PC-9 (cell line): Measurements from ENCODE around the gene TNFRSF12A. TPM values are rescaled to one million over a fixed set of nuclear protein-coding genes. Genes with fewer than 3 reads are reported as not detected.
A peak's percentile ranks its signal among the peaks of the same experiment; 100 is the strongest.

Experiments
- BruUV-seq: library from RNA; stranded (reverse); fragments of 400-500 nt; replicated peaks from 2 replicates; lab custom pipeline; 2021; lab: Mats Ljungman, UMichigan
- CTCF ChIA-PET: fragments of 300-600 bp; sonication (Branson Sonifier 250); formaldehyde crosslinking; loops from one replicate; lab custom pipeline; 2022; ENCODE audit warnings: antibody characterized with exemption; lab: Charles Lee
- POLR2A ChIA-PET: fragments of 300-600 bp; sonication (Branson Sonifier 250); formaldehyde crosslinking; loops from one replicate; lab custom pipeline; 2022; ENCODE audit warnings: antibody characterized with exemption; ENCODE audit not compliant: unreplicated experiment; lab: Charles Lee
- DNase-seq, 2 experiments: peaks; one replicate each; pipeline versions ENCODE4 v3.0.0 to v3.0.0-alpha.2; 2015 to 2022; ENCODE audit warnings: mixed read lengths in 1 of 2
- H2AFZ ChIP-seq: fragments of 200-600 bp; sonication (generic); 2 replicates; pipeline ENCODE4 v1.8.1; 2017; ENCODE audit warnings: antibody characterized with exemption
- H3F3A ChIP-seq: fragments of 200-600 bp; sonication (generic); 2 replicates; pipeline ENCODE4 v1.8.1; 2017; ENCODE audit warnings: antibody characterized with exemption, mild to moderate bottlenecking, low read depth; ENCODE audit not compliant: insufficient read depth
- H3K27ac ChIP-seq: fragments of 200-600 bp; sonication (generic); 2 replicates; pipeline ENCODE4 v1.6.1; 2016; ENCODE audit warnings: mixed run types
- H3K27me3 ChIP-seq: fragments of 200-600 bp; sonication (generic); 2 replicates; pipeline ENCODE4 v1.6.1; 2016; ENCODE audit warnings: low read depth, mixed run types; ENCODE audit not compliant: insufficient read depth
- H3K36me3 ChIP-seq: fragments of 200-600 bp; sonication (generic); 2 replicates; pipeline ENCODE4 v1.6.1; 2016; ENCODE audit warnings: low read depth, mixed run types
- H3K4me1 ChIP-seq: fragments of 200-600 bp; sonication (generic); replicated peaks from 2 replicates; pipeline ENCODE4 v1.6.1; 2016; ENCODE audit warnings: mixed run types; ENCODE audit not compliant: insufficient read depth
- H3K4me2 ChIP-seq: fragments of 200-600 bp; sonication (generic); 2 replicates; pipeline ENCODE4 v1.6.1; 2017; ENCODE audit warnings: mixed run types
- H3K4me3 ChIP-seq: fragments of 200-600 bp; sonication (generic); 2 replicates; pipeline ENCODE4 v1.6.1; 2016; ENCODE audit warnings: mixed run types
- H3K79me2 ChIP-seq: fragments of 200-600 bp; sonication (generic); 2 replicates; pipeline ENCODE4 v1.6.1; 2017; ENCODE audit warnings: low read depth, mixed run types
- H3K9me2 ChIP-seq: fragments of 200-600 bp; sonication (generic); 2 replicates; pipeline ENCODE4 v1.8.1; 2017; ENCODE audit warnings: mild to moderate bottlenecking; ENCODE audit not compliant: insufficient read depth
- H3K9me3 ChIP-seq: fragments of 200-600 bp; sonication (generic); 2 replicates; pipeline ENCODE4 v1.8.1; 2016; ENCODE audit warnings: low read depth; ENCODE audit not compliant: insufficient read depth
- H4K20me1 ChIP-seq: fragments of 200-600 bp; sonication (generic); 2 replicates; pipeline ENCODE4 v1.8.1; 2017; ENCODE audit not compliant: insufficient read depth
- EZH2 ChIP-seq: fragments of 200-600 bp; sonication (generic); IDR thresholded peaks from 2 replicates; pipeline ENCODE4 v1.8.0; 2017; ENCODE audit warnings: antibody characterized with exemption, low read depth
- intact Hi-C: fragments of 100-400 bp; cut with micrococcal nuclease; formaldehyde crosslinking; loops from one replicate; pipeline ENCODE4 v1.10.0; 2022; ENCODE audit not compliant: unreplicated experiment
- total RNA-seq: library from RNA; stranded (reverse); gene quantifications from 2 replicates; pipeline ENCODE4 v1.2.3, GENCODE V29; 2021
- TF ChIP-seq, protein P1 (sequence below): fragments of 200-600 bp; sonication (generic); conservative IDR thresholded peaks from 2 replicates; pipeline ENCODE4 v1.6.1; 2017; ENCODE audit warnings: mixed run types, antibody characterized with exemption, mild to moderate bottlenecking, moderate library complexity

TNFRSF12A gene
- total RNA-seq, 1 experiment from 2014 or later: 226 TPM

DNA sequence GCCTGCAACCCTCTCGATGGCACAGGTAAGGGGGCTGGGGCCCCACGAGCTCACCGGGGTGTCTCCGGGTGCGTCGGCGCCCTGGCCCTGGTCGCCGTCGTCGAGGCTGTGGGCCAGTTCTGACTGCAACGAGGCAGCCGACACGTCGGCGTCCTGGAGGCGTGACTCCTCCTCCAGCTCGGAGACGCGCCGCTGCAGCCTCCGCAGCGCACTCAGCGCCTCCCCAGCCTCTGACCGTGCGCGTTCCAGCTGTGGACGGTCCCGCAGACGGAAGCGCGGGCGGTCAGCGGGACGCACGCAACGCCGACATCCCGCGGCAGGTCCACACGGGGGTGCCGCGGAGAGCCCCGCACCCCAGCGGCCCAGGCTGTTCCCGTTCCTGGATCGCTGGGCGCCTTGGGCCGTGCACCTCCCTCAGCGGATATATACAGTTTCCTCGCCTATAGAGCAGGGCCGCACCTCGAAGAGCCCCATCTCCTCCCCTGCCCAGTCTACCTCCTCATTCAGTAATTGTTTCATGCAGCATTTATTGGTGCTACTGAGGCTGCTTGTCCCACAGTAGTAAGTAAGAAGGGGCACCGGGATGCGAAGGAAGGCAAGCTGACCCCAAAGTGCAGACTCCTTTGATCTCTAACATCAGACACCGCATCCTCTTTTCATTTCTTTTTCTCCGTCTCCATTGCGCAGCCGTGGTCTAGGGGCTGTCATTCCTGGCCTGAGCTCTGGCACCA is 9.5 kb downstream of the TNFRSF12A start:
- no peak overlapping the region for H2AFZ ChIP-seq
- BruUV-seq: no TSS peak
- peaks cover 54% of the 10 kb centered on the region for H3F3A ChIP-seq
- H3K27me3 ChIP-seq: no peaks in the 10 kb centered on the region
- peaks cover 30% of the 10 kb centered on the region for H3K4me1 ChIP-seq
- TF ChIP-seq EZH2: no peak
- TF ChIP-seq, protein P1, sequence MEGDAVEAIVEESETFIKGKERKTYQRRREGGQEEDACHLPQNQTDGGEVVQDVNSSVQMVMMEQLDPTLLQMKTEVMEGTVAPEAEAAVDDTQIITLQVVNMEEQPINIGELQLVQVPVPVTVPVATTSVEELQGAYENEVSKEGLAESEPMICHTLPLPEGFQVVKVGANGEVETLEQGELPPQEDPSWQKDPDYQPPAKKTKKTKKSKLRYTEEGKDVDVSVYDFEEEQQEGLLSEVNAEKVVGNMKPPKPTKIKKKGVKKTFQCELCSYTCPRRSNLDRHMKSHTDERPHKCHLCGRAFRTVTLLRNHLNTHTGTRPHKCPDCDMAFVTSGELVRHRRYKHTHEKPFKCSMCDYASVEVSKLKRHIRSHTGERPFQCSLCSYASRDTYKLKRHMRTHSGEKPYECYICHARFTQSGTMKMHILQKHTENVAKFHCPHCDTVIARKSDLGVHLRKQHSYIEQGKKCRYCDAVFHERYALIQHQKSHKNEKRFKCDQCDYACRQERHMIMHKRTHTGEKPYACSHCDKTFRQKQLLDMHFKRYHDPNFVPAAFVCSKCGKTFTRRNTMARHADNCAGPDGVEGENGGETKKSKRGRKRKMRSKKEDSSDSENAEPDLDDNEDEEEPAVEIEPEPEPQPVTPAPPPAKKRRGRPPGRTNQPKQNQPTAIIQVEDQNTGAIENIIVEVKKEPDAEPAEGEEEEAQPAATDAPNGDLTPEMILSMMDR: no peak
- no peaks in the 10 kb centered on the region for H3K9me3 ChIP-seq
- H3K27ac ChIP-seq: no peak overlapping the region
- intact Hi-C loops: no loop called here
- H3K4me3 ChIP-seq: no peak overlapping the region
- H3K79me2 ChIP-seq: peaks cover 8% of the 10 kb centered on the region
- H4K20me1 ChIP-seq: peaks cover 11% of the 10 kb centered on the region; the same call in 1 of the 2 replicates
- CTCF ChIA-PET: interaction anchor here (0.6 kb wide), 1 partner anchor 147 kb away, joined by 5 read pairs; the partner anchor contains the start of gene FLYWCH2
- no peaks in the 10 kb centered on the region for H3K9me2 ChIP-seq
- H3K36me3 ChIP-seq: 0 out of 2 replicates have a peak, but pooled peaks cover 2% of the 10 kb centered on the region
- no peak for DNase-seq
- POLR2A ChIA-PET: no interaction called here
- H3K4me2 ChIP-seq: no peak overlapping the region

DNA sequence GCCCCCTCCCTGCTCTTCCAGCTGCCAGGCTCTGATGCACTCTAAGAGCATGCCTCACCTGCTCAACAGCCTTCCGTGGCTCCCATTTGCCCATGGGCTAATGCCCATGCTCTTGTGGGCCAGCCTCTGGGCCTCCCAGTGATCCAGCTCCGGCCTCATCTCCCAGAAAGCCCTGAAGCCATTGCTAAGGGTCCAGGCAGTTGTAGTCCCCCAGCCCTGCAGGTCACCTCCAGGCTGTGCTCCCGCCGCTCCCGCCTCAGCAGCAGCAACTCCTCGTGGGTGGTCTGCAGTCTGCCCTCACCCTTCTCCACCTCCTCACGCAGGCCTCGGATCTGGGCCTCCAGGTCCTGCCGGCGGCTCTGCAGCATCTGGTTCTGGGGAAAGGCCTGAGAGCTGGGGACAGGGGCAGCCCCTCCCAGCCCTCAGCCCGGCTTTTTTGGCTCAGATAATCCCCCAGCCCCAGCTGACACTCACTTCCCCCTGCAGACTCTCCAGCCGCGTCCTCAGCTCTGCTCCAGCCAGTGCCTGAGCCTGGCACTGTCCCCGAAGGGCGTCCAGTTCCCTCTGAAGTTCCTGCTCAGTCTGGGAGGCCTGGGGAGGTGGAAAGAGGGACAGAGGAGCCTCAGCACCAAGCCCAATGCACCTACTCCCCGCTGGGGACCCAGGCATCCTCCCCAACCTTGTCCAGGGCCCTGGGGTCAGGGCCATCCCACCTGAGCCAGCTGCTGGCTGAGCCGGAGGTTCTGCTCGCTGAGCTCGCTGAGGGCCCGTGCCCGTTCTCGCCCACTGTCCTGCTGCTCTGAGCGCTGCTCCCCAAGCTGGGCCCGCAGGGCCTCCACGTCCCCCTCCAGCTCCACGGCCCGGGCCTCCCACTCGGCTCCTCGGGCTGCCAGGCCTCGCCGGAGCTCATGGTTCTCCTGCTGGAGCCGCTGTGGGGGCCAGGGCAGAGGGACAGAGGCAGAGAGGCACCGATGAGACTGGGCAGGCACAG is 10.3 kb downstream of the TNFRSF12A start:
- no TSS peak for BruUV-seq
- no peak for DNase-seq
- peak overlapping the region; percentile 65 for H3K4me2 ChIP-seq
- H2AFZ ChIP-seq: no peak overlapping the region
- H4K20me1 ChIP-seq: peaks cover 11% of the 10 kb centered on the region; the same call in 1 of the 2 replicates
- H3K9me3 ChIP-seq: no peaks in the 10 kb centered on the region
- peaks cover 8% of the 10 kb centered on the region for H3K79me2 ChIP-seq
- POLR2A ChIA-PET: interaction anchor here (0.6 kb wide), 1 partner anchor 8 kb away, joined by 4 read pairs; no protein-coding TSS in a partner anchor
- H3K27ac ChIP-seq: peak overlapping the region; percentile 9; the same call in 1 of the 2 replicates
- no peak for TF ChIP-seq EZH2
- TF ChIP-seq, protein P1: no peak
- no peaks in the 10 kb centered on the region for H3K9me2 ChIP-seq
- CTCF ChIA-PET: interaction anchor here (0.6 to 2.5 kb wide), 6 partner anchors 9 to 99 kb away, joined by 3 to 16 read pairs (median 8); partner anchors contain the start of gene CLDN9
- H3K27me3 ChIP-seq: no peaks in the 10 kb centered on the region
- peaks cover 52% of the 10 kb centered on the region for H3F3A ChIP-seq
- H3K4me1 ChIP-seq: peaks cover 30% of the 10 kb centered on the region
- intact Hi-C loops: loop anchor here (1.0 kb wide), 1 partner anchor 29 kb away; no protein-coding TSS in a partner anchor
- H3K4me3 ChIP-seq: no peak overlapping the region
- H3K36me3 ChIP-seq: 0 out of 2 replicates have a peak, but pooled peaks cover 3% of the 10 kb centered on the region

- H3F3A ChIP-seq: peaks cover 38% of the 10 kb centered on the region
- peaks cover 11% of the 10 kb centered on the region; the same call in 1 of the 2 replicates for H4K20me1 ChIP-seq
- H3K4me3 ChIP-seq: no peak overlapping the region
- H3K9me3 ChIP-seq: no peaks in the 10 kb centered on the region
- ChIA-PET CTCF (interaction anchor here (1.0 to 2.5 kb wide), 2 partner anchors 23 to 97 kb away, joined by 3 to 16 read pairs; no protein-coding TSS in a partner anchor), POLR2A (no interaction called here)
- no peak for DNase-seq
- peaks cover 38% of the 10 kb centered on the region for H3K4me1 ChIP-seq
- H3K27ac ChIP-seq: no peak overlapping the region
- peaks cover 17% of the 10 kb centered on the region for H3K79me2 ChIP-seq
- BruUV-seq: no TSS peak
- no peaks in the 10 kb centered on the region for H3K9me2 ChIP-seq
- 0 out of 2 replicates have a peak, but pooled peaks cover 3% of the 10 kb centered on the region for H3K36me3 ChIP-seq
- TF ChIP-seq, protein P1: no peak
- no peak for TF ChIP-seq EZH2
- H3K27me3 ChIP-seq: no peaks in the 10 kb centered on the region
- intact Hi-C loops: no loop called here
- H2AFZ ChIP-seq: no peak overlapping the region
- H3K4me2 ChIP-seq: peak overlapping the region; percentile 65; the same call in 1 of the 2 replicates
These were observed 12.5 kb downstream of the TNFRSF12A start for GRCh38 chr16:3032624-3033023.
